NCI-H1417 (cell line): ENCODE data around the gene COX7A1.
"Not testable (repeated sequence)": the region's sequence is repeated elsewhere in the genome, so short reads cannot be mapped to it uniquely, and the experiment has no call there.

Source experiments
- DNase-seq, 3 experiments: peaks; one replicate each; lab custom pipeline; 2025; lab: John Stamatoyannopoulos, UW

The COX7A1 gene

GRCh38 chr19:36141039-36141927 is 11.0 kb downstream of the COX7A1 start:
- DNase-seq = peak; percentile 72 to 94 (median 89)

- peak; percentile 72 to 85 (median 74) for DNase-seq
These were observed 11.8 kb downstream of the COX7A1 start for GRCh38 chr19:36140304-36141038.

- peak; percentile 91 to 97 (median 96) for DNase-seq
These were observed 12.6 kb downstream of the COX7A1 start, which contains the start of gene CAPNS1 for GRCh38 chr19:36139473-36140303. CAPNS1 (plus strand) TSS chr19:36140066; CDS start chr19:36141012, 946 bp downstream.

- DNase-seq = no peak
These were observed 13.2 kb downstream of the COX7A1 start for GRCh38 chr19:36139120-36139472.

GRCh38 chr19:36136964-36137686 is 15.1 kb downstream of the COX7A1 start:
- DNase-seq = peak in 1 of 3 experiments; percentile 25

GRCh38 chr19:36134867-36135266 is 17.4 kb downstream of the COX7A1 start:
- not testable (repeated sequence) for DNase-seq

- not testable (repeated sequence) for DNase-seq
These were observed 21.0 kb downstream of the COX7A1 start for GRCh38 chr19:36131221-36131620.

GRCh38 chr19:36128392-36128736 is 23.9 kb downstream of the COX7A1 start:
- peak in 1 of 3 experiments; percentile 52 for DNase-seq

- no peak for DNase-seq
These were observed 26.7 kb downstream of the COX7A1 start for GRCh38 chr19:36125557-36125956.

GRCh38 chr19:36121486-36122124 is 30.6 kb downstream of the COX7A1 start:
- DNase-seq = no peak

- no peak for DNase-seq
These were observed 31.3 kb downstream of the COX7A1 start for GRCh38 chr19:36120984-36121358.

GRCh38 chr19:36120092-36120983 is 31.9 kb downstream of the COX7A1 start:
- peak in 2 of 3 experiments; percentile 79 to 93 for DNase-seq

- DNase-seq = no peak
These were observed 36.0 kb downstream of the COX7A1 start for GRCh38 chr19:36116344-36116637.

- no peak for DNase-seq
These were observed 36.5 kb downstream of the COX7A1 start, which contains the start of gene TBCB for GRCh38 chr19:36115453-36116343. TBCB (plus strand) TSS chr19:36115468; CDS start chr19:36115561, 93 bp downstream.

- peak; percentile 98 to 99 (median 99) for DNase-seq
These were observed 37.4 kb downstream of the COX7A1 start, which contains the start of gene POLR2I for GRCh38 chr19:36114721-36115452. POLR2I (minus strand) TSS chr19:36114875; CDS start chr19:36114856, 19 bp downstream.

- peak; percentile 17 to 54 (median 32) for DNase-seq
These were observed 38.1 kb downstream of the COX7A1 start for GRCh38 chr19:36113894-36114720.

GRCh38 chr19:36113425-36113824 is 38.8 kb downstream of the COX7A1 start:
- no peak for DNase-seq
